SK-N-MC (cell line): Measurements from ENCODE around the gene PAFAH2.

Experiments used
- EZH2 ChIP-seq: fragments of 200-600 bp; sonication (generic); IDR thresholded peaks from one replicate; pipeline ENCODE4 v1.6.1; 2017; ENCODE audit warnings: antibody characterized with exemption
- POLR2AphosphoS5 ChIP-seq: IDR thresholded peaks from 2 replicates; pipeline ENCODE4 v1.6.1; 2012; ENCODE audit warnings: mild to moderate bottlenecking, low read depth, low read length, borderline replicate concordance

DNA sequence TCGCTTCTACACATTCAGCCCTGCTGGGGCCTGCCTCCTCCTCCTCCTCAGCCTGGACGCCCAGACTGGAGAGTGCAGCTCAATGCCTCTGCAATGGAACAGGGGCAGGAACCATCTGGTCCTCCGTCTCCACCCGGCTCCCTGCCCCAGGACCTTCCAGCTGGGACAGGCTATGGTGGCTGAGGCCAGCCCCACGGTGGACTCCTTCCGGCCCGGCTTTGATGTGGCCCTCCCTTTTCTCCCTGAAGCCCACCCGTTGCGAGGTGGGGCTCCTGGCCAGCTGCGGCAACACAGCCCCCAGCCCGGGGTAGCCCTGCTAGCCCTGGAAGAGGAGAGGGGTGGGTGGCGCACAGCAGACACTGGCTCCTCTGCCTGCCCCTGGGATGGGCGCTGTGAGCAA, 25.1 kb upstream of the PAFAH2 start:
- TF ChIP-seq EZH2, result no peak
- no peak for TF ChIP-seq POLR2AphosphoS5
